GM23338 (cell line): Measurements from ENCODE around the gene NDUFS6. TPM values are rescaled to one million over a fixed set of nuclear protein-coding genes. Genes with fewer than 3 reads are reported as not detected.

Experiments used
- ATAC-seq: fragments of 200-7000 bp; cut with Tn5 transposase; 3 replicates; pipeline ENCODE4 v1.9.1; 2020
- DNase-seq: peaks from one replicate; pipeline ENCODE4 v3.0.0-alpha.2; 2015; ENCODE audit warnings: low spot score
- H2AFZ ChIP-seq: fragments of 200-600 bp; sonication (generic); 2 replicates; pipeline ENCODE4 v1.8.0; 2016; ENCODE audit warnings: antibody characterized with exemption, mild to moderate bottlenecking, moderate library complexity
- H3F3A ChIP-seq: fragments of 200-600 bp; sonication (generic); replicated peaks from 2 replicates; pipeline ENCODE4 v1.8.0; 2017; ENCODE audit warnings: antibody characterized with exemption, mixed run types, low read depth
- H3K27ac ChIP-seq: fragments of 200-600 bp; sonication (generic); 2 replicates; pipeline ENCODE4 v1.6.1; 2016; ENCODE audit warnings: low read depth
- H3K27me3 ChIP-seq: fragments of 200-600 bp; sonication (generic); 2 replicates; pipeline ENCODE4 v1.8.0; 2016; ENCODE audit warnings: mild to moderate bottlenecking, mixed run types, moderate library complexity; ENCODE audit not compliant: insufficient read depth
- H3K36me3 ChIP-seq: fragments of 200-600 bp; sonication (generic); 2 replicates; pipeline ENCODE4 v1.8.0; 2016; ENCODE audit warnings: mild to moderate bottlenecking; ENCODE audit not compliant: insufficient read depth
- H3K4me1 ChIP-seq: fragments of 200-600 bp; sonication (generic); 2 replicates; pipeline ENCODE4 v1.8.0; 2016; ENCODE audit warnings: mild to moderate bottlenecking, moderate library complexity; ENCODE audit not compliant: insufficient read depth
- H3K4me2 ChIP-seq: fragments of 200-600 bp; sonication (generic); 2 replicates; pipeline ENCODE4 v1.7.1; 2017; ENCODE audit warnings: mixed run types
- H3K4me3 ChIP-seq: fragments of 200-600 bp; sonication (generic); 2 replicates; pipeline ENCODE4 v1.6.1; 2016; ENCODE audit warnings: mixed run types
- H3K79me2 ChIP-seq: fragments of 200-600 bp; sonication (generic); replicated peaks from 2 replicates; pipeline ENCODE4 v1.8.0; 2017; ENCODE audit warnings: mild to moderate bottlenecking; ENCODE audit not compliant: insufficient read depth
- H3K9me2 ChIP-seq: fragments of 200-600 bp; sonication (generic); 2 replicates; pipeline ENCODE4 v1.8.0; 2017; ENCODE audit not compliant: insufficient read depth
- H4K20me1 ChIP-seq: fragments of 200-600 bp; sonication (generic); replicated peaks from 2 replicates; pipeline ENCODE4 v1.8.0; 2017; ENCODE audit warnings: mild to moderate bottlenecking; ENCODE audit not compliant: insufficient read depth
- H3K27ac Mint-ChIP-seq: 2 replicates; pipeline ENCODE4 v1.8.0; 2020; ENCODE audit warnings: inconsistent platforms, mild to moderate bottlenecking, moderate library complexity, mixed read lengths
- H3K27me3 Mint-ChIP-seq: 3 replicates; pipeline ENCODE4 v1.8.0; 2022; ENCODE audit warnings: low read depth, mild to moderate bottlenecking, moderate library complexity, mixed read lengths, inconsistent platforms; ENCODE audit not compliant: insufficient read depth, poor library complexity
- H3K36me3 Mint-ChIP-seq: 3 replicates; pipeline ENCODE4 v1.8.0; 2021; ENCODE audit warnings: low read depth, mild to moderate bottlenecking, inconsistent platforms, moderate library complexity, mixed read lengths
- H3K4me1 Mint-ChIP-seq: 3 replicates; pipeline ENCODE4 v1.8.0; 2020; ENCODE audit warnings: mild to moderate bottlenecking, inconsistent platforms, mixed read lengths
- H3K4me3 Mint-ChIP-seq: 3 replicates; pipeline ENCODE4 v1.8.0; 2021; ENCODE audit warnings: moderate library complexity, mild to moderate bottlenecking, inconsistent platforms, mixed read lengths
- H3K9me3 Mint-ChIP-seq: 3 replicates; pipeline ENCODE4 v1.8.0; 2020; ENCODE audit warnings: moderate library complexity, mild to moderate bottlenecking, inconsistent platforms, mixed read lengths
- CTCF ChIP-seq, 2 experiments: fragments of 200-600 bp in 1 of 2; sonication (generic) in 1 of 2; conservative IDR thresholded peaks; 2 replicates each; pipeline versions ENCODE4 v1.5.1 to v1.6.1; 2016 to 2017; ENCODE audit warnings: antibody characterized with exemption in 2 of 2, low read depth in 2 of 2, mild to moderate bottlenecking in 2 of 2, moderate library complexity in 1 of 2
- ZNF462 ChIP-seq: fragments of 250-450 bp; sonication (Bioruptor Pico); IDR thresholded peaks from 2 replicates; pipeline ENCODE4 v1.5.0; 2020; ENCODE audit warnings: mild to moderate bottlenecking, moderate library complexity
- polyA plus RNA-seq: library from polyadenylated mRNA; unstranded; fragments of >200 nt; fragmentation: Nextera tagmentation; extraction: Ambion mirVana; gene quantifications from 2 replicates; pipeline ENCODE4 v1.2.1, GENCODE V29; 2016
- total RNA-seq: library from RNA; depleted of rRNA; stranded (reverse); fragments of >200 nt; shearing (Covaris generic); gene quantifications from 2 replicates; pipeline ENCODE4 v1.2.3, GENCODE V29; 2014

NDUFS6 gene
- total and polyA plus RNA-seq, 2 experiments from 2014 or later, result 94.8 to 289 TPM

- Histone ChIP-seq H3K79me2 (peaks cover 6% of the 10 kb centered on the region; the same call in 1 of the 2 replicates), H3K4me3 (no peak overlapping the region), H3K4me1 (no peaks in the 10 kb centered on the region; the same call in 1 of the 2 replicates), H3K36me3 (peaks cover 9% of the 10 kb centered on the region; the same call in 1 of the 2 replicates), H3K9me2 (no peaks in the 10 kb centered on the region), H3K4me2 (no peak overlapping the region), H3F3A (no peaks in the 10 kb centered on the region), H3K27me3 (no peaks in the 10 kb centered on the region), H3K27ac (no peak overlapping the region), H2AFZ (no peak overlapping the region), H4K20me1 (peaks cover 15% of the 10 kb centered on the region)
- Mint-ChIP-seq H3K9me3 (no peaks in the 10 kb centered on the region), H3K27ac (no peak overlapping the region), H3K36me3 (peaks cover 41% of the 10 kb centered on the region), H3K4me1 (peaks cover 13% of the 10 kb centered on the region), H3K4me3 (no peak overlapping the region), H3K27me3 (peaks cover 16% of the 10 kb centered on the region)
- peak; percentile 31 for ATAC-seq
- TF ChIP-seq ZNF462 (CRISPR knock-in tag) (no peak), CTCF (conservative IDR thresholded peaks at IDR 0.05; ENCODE audit: low read depth in 2 of 2) (peak; percentile 50 to 62)
- DNase-seq, result no peak
These were observed 23.1 kb downstream of the NDUFS6 start for GRCh38 chr5:1824109-1824821.
